ENCODE measurements around the gene TECR.

DNA sequence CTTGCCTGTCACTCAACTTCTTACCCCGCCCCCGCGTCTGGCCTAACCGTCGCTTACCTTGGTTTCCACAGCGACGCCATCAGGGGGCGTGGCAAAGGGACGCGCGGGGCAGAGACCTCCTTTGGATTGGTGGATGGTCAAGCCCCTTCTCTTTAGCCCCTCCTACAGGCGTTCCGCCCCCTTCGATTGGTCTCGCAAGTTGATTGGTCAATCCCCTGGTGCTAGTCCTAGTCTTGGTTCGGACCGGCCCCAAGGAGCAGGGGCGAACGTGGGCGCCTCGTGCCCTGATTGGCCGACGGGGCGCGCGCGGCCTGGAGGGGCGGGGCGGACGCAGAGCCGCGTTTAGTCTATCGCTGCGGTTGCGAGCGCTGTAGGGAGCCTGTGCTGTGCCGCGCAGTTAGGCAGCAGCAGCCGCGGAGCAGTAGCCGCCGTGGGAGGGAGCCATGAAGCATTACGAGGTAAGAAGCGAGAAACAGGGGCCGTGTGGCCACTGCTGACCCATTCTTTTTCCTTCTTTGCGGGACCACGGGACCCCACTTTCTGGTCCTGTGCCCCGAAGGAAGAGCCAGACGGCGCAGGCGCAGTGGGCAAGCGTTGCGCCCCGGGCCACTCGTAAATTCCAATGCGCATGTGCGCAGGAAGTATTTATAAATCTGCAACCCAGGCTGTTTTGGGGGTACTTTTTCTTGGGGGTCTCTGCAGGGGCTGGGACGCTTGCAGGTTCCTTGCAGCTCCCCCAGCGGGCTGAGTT is at the start of gene TECR:
- peak in 2 of 3 donors; percentile 92 to 93 for TF ChIP-seq POLR2AphosphoS5 (IDR thresholded peaks at IDR 0.05)
- TF ChIP-seq, protein P1, sequence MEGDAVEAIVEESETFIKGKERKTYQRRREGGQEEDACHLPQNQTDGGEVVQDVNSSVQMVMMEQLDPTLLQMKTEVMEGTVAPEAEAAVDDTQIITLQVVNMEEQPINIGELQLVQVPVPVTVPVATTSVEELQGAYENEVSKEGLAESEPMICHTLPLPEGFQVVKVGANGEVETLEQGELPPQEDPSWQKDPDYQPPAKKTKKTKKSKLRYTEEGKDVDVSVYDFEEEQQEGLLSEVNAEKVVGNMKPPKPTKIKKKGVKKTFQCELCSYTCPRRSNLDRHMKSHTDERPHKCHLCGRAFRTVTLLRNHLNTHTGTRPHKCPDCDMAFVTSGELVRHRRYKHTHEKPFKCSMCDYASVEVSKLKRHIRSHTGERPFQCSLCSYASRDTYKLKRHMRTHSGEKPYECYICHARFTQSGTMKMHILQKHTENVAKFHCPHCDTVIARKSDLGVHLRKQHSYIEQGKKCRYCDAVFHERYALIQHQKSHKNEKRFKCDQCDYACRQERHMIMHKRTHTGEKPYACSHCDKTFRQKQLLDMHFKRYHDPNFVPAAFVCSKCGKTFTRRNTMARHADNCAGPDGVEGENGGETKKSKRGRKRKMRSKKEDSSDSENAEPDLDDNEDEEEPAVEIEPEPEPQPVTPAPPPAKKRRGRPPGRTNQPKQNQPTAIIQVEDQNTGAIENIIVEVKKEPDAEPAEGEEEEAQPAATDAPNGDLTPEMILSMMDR (IDR thresholded peaks at IDR 0.05), result no peak
- no peak for TF ChIP-seq EP300 (IDR thresholded peaks at IDR 0.05)

Data from suprapubic skin (tissue), 4 donors.